CD4-positive, alpha-beta T cell treated with Interleukin-15 for 1 hour (primary cell): ENCODE results near the gene UTY.
"Not testable (repeated sequence)": the region's sequence is repeated elsewhere in the genome, so short reads cannot be mapped to it uniquely, and the experiment has no call there.

Experiments
- DNase-seq: peaks from one replicate; pipeline ENCODE4 v3.0.0-alpha.2; 2020

The UTY gene

DNA sequence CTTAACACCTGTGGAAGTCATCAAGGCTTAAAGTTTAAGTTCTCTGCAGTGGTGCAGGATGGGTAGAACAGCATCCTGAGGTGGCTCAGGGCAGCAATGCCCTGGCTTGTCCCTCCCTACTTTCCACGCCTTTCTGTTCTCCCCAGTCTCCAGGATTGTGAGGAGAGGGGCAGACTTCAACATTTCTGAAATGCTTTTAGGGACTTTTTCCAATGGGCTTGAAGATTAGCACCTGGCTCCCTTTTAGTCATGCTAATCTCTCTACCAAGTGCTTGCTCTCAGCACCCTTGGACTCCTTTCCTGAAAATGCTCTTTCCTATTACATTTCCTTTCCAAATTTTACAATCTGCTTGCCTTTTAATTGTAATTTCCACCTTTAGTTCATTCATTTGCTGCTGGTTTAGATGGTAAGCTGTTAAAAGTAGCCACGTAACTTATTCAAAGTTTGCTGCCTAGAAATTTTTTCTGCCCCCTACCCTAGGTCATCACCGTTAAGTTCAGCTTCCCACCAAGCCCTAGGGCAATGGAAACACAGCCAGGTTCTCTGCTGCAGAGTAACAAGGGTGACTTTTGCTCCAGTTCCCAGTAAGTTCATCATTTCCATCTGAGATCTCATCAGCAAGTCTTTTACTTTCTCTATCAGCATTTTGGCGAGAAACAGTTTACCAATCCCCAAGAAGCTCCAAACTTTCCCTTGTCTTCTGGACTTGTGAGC, 183.5 kb downstream of the UTY start:
- DNase-seq, result no peak

GRCh38 chrY:13295026-13295425, 184.8 kb downstream of the UTY start:
- DNase-seq, result no peak

- DNase-seq, result no peak
Measured at GRCh38 chrY:13291199-13291598, 188.6 kb downstream of the UTY start.

DNA sequence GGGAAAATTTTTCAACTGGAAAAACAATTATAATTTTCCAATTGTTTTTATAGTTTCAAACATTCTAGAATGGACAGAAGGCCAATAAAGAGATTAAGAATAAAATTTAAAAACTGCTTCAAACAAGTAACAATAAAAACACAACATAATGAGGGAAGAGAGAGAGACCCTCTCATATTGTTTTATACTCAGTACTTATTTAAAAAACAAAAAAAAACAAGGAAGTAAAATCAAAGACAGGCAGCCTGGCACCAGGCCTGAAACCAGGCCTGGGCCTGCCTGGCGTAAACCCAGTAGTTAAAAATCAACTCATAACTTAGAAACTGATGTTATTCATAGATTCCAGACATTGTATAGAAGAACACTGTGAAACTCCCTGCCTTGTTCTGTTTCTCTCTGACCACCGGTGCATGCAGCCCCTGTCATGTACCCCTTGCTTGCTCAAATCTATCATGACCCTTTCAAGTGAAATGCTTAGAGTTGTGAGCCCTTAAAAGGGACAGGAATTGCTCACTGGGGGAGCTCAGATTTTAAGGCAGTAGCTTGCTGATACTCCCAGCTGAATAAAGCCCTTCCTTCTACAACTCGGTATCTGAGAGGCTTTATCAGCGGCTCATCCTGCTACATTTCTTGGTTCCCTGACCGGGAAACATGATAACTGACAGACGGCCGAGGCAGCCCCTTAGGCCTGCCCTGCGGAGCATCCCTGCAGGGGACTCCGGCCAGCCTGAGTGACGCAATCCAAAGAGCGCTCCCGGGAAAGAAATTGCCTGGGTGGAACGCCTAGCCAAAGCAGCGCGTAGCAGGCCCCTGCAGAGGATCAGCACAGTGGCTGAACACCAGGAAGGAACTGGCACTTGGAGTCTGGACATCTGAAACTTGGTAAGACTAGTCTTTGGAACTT, 197.4 kb downstream of the UTY start:
- DNase-seq, result not testable (repeated sequence)

GRCh38 chrY:13279561-13279960, 200.3 kb downstream of the UTY start:
- DNase-seq, result no peak

DNA sequence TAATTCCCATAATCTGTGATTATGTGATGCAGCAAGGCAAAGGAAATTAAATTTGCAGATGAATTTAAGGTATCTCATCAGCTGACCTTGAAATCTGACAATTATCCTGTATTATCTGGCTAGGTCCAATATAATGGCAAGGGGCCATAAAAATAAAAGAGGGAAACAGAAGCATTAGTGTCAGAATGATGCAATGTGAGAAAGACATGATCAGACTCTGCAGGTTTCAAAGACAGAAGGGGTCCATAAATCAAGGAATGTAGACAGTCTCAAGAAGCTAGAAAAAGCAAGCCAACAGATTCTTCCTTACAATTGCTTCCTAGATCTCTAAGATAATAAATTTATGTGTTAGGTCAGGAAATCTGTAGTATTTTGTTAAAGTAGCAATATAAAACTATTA, 208.1 kb downstream of the UTY start:
- no peak for DNase-seq

GRCh38 chrY:13253941-13254440, 225.8 kb downstream of the UTY start:
- not testable (repeated sequence) for DNase-seq

- no peak for DNase-seq
Measured at GRCh38 chrY:13250421-13250820, 229.4 kb downstream of the UTY start.

DNA sequence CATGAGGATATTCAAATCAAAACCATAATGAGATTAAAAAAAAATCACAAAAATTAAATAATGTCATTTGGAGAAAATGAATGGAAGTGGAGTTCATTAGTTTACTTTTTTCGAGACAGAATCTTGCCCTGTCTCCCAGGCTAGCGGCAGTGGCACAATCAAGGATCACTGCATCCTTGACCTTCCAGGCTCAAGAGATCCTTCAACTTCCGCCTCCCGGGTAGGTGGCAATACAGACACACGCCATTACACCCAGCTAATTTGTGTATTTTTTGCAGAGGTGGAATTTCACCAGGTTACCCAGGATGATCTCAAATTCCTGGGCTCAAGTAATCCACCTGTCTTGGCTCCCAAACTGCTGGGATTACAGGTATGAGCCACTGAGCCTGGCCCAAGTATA, 236.1 kb downstream of the UTY start:
- no peak for DNase-seq

DNA sequence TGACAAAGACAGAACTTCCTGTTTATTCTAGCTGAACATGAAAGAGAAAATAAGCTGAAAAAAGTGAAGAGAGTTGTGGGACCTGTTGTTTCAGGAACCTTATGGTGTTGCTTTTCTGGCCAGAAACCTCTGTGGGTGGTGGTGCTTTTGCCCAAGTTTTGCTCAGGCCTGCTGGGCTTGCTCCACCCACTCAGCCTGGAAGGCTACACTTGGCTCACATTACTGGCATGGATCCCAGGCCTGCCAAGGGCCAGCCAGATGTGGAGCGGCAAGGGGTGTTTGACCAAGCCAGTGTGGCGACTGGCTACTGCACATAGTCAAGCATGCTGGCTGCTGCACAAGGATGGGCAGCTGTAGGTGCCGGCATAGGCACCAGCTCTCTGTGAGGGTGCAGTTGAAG, 245.9 kb downstream of the UTY start:
- DNase-seq, result no peak

DNA sequence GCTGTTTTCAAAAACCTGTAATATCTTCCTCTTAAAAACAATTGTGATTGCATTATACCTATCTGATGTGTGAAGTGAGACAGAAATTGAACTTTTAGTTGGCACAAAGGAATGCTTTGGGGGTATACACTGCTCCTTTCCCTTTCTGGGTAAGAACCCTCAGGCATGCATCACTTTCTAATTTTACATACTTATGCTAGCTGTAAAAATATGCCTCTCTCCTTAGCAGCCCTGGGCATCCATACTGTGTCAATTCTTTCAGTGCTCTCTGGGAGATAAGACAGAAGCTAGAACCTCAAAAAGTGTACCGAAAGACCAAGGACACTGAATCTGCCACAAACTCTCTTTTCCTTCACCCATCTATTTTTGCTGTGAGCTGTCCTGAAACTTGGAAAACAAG, 246.7 kb downstream of the UTY start:
- no peak for DNase-seq

GRCh38 chrY:13227354-13227953, 252.4 kb downstream of the UTY start:
- DNase-seq, result no peak

DNA sequence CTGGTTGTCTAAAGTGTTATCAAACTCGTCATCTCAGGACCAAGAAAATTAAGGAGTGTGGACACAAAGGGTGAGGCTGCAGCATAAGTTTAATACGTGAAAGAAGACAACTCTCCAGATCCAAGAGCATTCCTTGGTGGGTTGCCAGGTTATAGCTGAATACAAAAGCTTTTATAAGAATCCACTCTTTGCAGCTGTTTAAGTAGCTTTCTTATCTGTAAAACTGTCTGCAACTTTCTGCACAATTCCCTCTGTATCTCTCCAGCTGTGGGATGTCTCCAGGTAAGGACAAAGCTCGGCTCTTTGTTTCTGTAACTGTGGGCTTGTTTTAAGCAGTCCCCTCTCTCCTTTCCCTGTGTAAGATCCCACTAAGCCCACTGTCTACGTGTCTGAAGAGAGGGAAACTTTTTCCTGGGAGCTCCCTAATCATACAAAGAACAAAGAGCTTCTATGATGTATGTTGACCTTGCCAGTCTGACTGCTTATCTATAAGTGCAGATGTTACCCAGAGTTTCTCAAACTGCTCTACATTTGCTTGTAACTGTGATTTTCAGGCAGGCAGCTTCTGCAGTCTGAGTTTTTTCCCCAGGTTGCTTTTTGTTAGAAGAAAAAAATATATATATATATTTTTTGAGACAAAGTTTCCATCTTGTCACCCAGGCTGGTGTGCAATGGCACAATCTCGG, 268.7 kb downstream of the UTY start:
- no peak for DNase-seq

- DNase-seq, result no peak
Measured at GRCh38 chrY:13205214-13205613, 274.6 kb downstream of the UTY start.
